ENCODE results near the gene AIFM2. TPM values are rescaled to one million over a fixed set of nuclear protein-coding genes. Genes with fewer than 3 reads are reported as not detected.

Gene AIFM2
- total RNA-seq, 1 donor from 2014 or later: 3.7 TPM

GRCh38 chr10:70096016-70096704, 36.5 kb downstream of the AIFM2 start:
- no peak overlapping the region for H3K4me3 ChIP-seq (ENCODE audit: low read depth, low read length)
- no peak for TF ChIP-seq CTCF (conservative IDR thresholded peaks at IDR 0.05; ENCODE audit: low read depth, low read length)
- DNase-seq (ENCODE audit: low read depth): no peak

GRCh38 chr10:70094250-70094649, 38.4 kb downstream of the AIFM2 start:
- no peak for TF ChIP-seq CTCF (conservative IDR thresholded peaks at IDR 0.05; ENCODE audit: low read depth, low read length)
- no peak for DNase-seq (ENCODE audit: low read depth)
- H3K4me3 ChIP-seq (ENCODE audit: low read depth, low read length): no peak overlapping the region

- H3K4me3 ChIP-seq (ENCODE audit: low read depth, low read length): no peak overlapping the region
- no peak for DNase-seq (ENCODE audit: low read depth)
- TF ChIP-seq CTCF (conservative IDR thresholded peaks at IDR 0.05; ENCODE audit: low read depth, low read length): no peak
Measured at GRCh38 chr10:70093335-70093944, 39.2 kb downstream of the AIFM2 start.

GRCh38 chr10:70092389-70092718, 40.3 kb downstream of the AIFM2 start:
- no peak for DNase-seq (ENCODE audit: low read depth)
- H3K4me3 ChIP-seq (ENCODE audit: low read depth, low read length): no peak overlapping the region
- TF ChIP-seq CTCF (conservative IDR thresholded peaks at IDR 0.05; ENCODE audit: low read depth, low read length): no peak

GRCh38 chr10:70090951-70091350, 41.7 kb downstream of the AIFM2 start:
- no peak for TF ChIP-seq CTCF (conservative IDR thresholded peaks at IDR 0.05; ENCODE audit: low read depth, low read length)

GRCh38 chr10:70090013-70090412, 42.6 kb downstream of the AIFM2 start:
- DNase-seq (ENCODE audit: low read depth): no peak
- TF ChIP-seq CTCF (conservative IDR thresholded peaks at IDR 0.05; ENCODE audit: low read depth, low read length): no peak
- no peak overlapping the region for H3K4me3 ChIP-seq (ENCODE audit: low read depth, low read length)

More at GRCh38 chr10:70090951-70091350, 41.7 kb downstream of the AIFM2 start:
- H3K4me3 ChIP-seq (ENCODE audit: low read depth, low read length): no peak overlapping the region
- DNase-seq (ENCODE audit: low read depth): peak; percentile 22

GRCh38 chr10:70088308-70088698, 44.3 kb downstream of the AIFM2 start:
- H3K4me3 ChIP-seq (ENCODE audit: low read depth, low read length): no peak overlapping the region
- no peak for TF ChIP-seq CTCF (conservative IDR thresholded peaks at IDR 0.05; ENCODE audit: low read depth, low read length)
- DNase-seq (ENCODE audit: low read depth): no peak

Data from epithelial cell of proximal tubule (primary cell).